Measurements from ENCODE around the gene TOP2A. TPM values are rescaled to one million over a fixed set of nuclear protein-coding genes. Genes with fewer than 3 reads are reported as not detected.

The TOP2A gene
- total and polyA plus RNA-seq, 9 of the 15 experiments (the other 6 are each of a cell fraction or from before 2014, with no cell fraction given) = 133 to 347 (median 259) TPM

DNA sequence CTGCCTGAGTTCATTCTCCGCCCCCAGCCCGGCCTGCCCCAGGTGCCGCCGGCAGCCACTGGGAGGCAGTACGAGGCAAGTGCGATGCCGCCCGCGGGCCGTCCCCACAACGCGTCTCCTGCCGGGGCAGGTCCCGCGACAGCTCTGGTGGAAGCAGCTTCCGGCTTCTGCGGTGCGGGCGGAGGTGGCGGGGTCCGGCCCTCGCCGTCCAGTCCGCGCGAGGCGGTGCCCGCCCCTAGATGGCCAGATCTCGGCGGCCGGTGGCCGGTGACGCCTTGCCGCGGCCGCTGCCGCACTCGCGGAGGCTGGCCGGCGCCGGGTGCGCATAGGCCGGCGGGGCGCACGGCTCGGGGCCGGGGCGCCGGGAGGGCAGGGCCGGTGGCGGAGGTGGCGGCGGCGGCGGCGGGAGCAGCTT lies 55.0 kb downstream of the TOP2A start (continued):
- TF ChIP-seq FOSL1 (tag; conservative IDR thresholded peaks at IDR 0.05) = no peak
- TF ChIP-seq EP300 (IDR thresholded peaks at IDR 0.05; ENCODE audit: low read length) = no peak
- no peak for TF ChIP-seq RREB1 (CRISPR knock-in tag; IDR thresholded peaks at IDR 0.05)
- no peak for TF ChIP-seq CBFA2T2 (conservative IDR thresholded peaks at IDR 0.05)
- TF ChIP-seq POLR2G (IDR thresholded peaks at IDR 0.05; ENCODE audit: low read depth, low read length) = peak; percentile 88
- no peak for TF ChIP-seq ZNF518B (CRISPR knock-in tag; IDR thresholded peaks at IDR 0.05)
- no peak for TF ChIP-seq HEY1 (CRISPR knock-in tag; IDR thresholded peaks at IDR 0.05; ENCODE audit: borderline replicate concordance)
- TF ChIP-seq TFAM (CRISPR knock-in tag; conservative IDR thresholded peaks at IDR 0.05) = no peak
- TF ChIP-seq GABPB1 (CRISPR knock-in tag; IDR thresholded peaks at IDR 0.05) = peak; percentile 79
- TF ChIP-seq CBX2 (IDR thresholded peaks at IDR 0.05; ENCODE audit: insufficient read depth, low read length, poor library complexity, severe bottlenecking) = no peak
- no peak for TF ChIP-seq NFXL1 (CRISPR knock-in tag; IDR thresholded peaks at IDR 0.05)
- TF ChIP-seq ZFP36 (IDR thresholded peaks at IDR 0.05; ENCODE audit: low read depth, low read length, partially characterized antibody) = no peak
- no peak for TF ChIP-seq NR3C1 (CRISPR knock-in tag; IDR thresholded peaks at IDR 0.05)
- TF ChIP-seq PHB2 (IDR thresholded peaks at IDR 0.05; ENCODE audit: low read depth) = no peak
- no peak for TF ChIP-seq EHMT2 (IDR thresholded peaks at IDR 0.05)
- no peak for TF ChIP-seq MCM5 (IDR thresholded peaks at IDR 0.05; ENCODE audit: low read depth)
- TF ChIP-seq, protein P1, sequence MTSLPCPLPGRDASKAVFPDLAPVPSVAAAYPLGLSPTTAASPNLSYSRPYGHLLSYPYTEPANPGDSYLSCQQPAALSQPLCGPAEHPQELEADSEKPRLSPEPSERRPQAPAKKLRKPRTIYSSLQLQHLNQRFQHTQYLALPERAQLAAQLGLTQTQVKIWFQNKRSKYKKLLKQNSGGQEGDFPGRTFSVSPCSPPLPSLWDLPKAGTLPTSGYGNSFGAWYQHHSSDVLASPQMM (CRISPR knock-in tag; IDR thresholded peaks at IDR 0.05) = no peak
- TF ChIP-seq BHLHE40 (IDR thresholded peaks at IDR 0.05; ENCODE audit: low read length) = peak; percentile 39; the same call in 1 of the 2 replicates
- TF ChIP-seq ZNF140 (CRISPR knock-in tag; IDR thresholded peaks at IDR 0.05) = no peak
